H9 (cell line): Measurements from ENCODE around the gene USH2A. TPM values are rescaled to one million over a fixed set of nuclear protein-coding genes. Genes with fewer than 3 reads are reported as not detected.

Source experiments
- DNase-seq: peaks from one replicate; pipeline ENCODE4 v3.0.0-alpha.2; 2017
- H2AFZ ChIP-seq: one replicate; pipeline ENCODE4 v1.6.1; 2013; ENCODE audit warnings: mild to moderate bottlenecking, low read length, control low read depth, moderate library complexity
- H2AK5ac ChIP-seq: 2 replicates; pipeline ENCODE4 v1.6.1; 2013; ENCODE audit warnings: low read length, control low read depth, mixed read lengths; ENCODE audit not compliant: insufficient read length
- H2BK120ac ChIP-seq: one replicate; pipeline ENCODE4 v1.6.1; 2013; ENCODE audit warnings: low read depth, mild to moderate bottlenecking, low read length, control low read depth, inconsistent platforms; ENCODE audit not compliant: poor library complexity, severe bottlenecking
- H2BK12ac ChIP-seq: 2 replicates; pipeline ENCODE4 v1.6.1; 2013; ENCODE audit warnings: low read length, control low read depth, mixed read lengths, low read depth; ENCODE audit not compliant: insufficient read length
- H2BK15ac ChIP-seq: 2 replicates; pipeline ENCODE4 v1.6.1; 2013; ENCODE audit warnings: low read depth, low read length, control low read depth
- H2BK20ac ChIP-seq: one replicate; pipeline ENCODE4 v1.6.1; 2013; ENCODE audit warnings: low read depth, mild to moderate bottlenecking, low read length, control low read depth, inconsistent platforms; ENCODE audit not compliant: poor library complexity, severe bottlenecking
- H2BK5ac ChIP-seq: 2 replicates; pipeline ENCODE4 v1.6.1; 2013; ENCODE audit warnings: low read length, control low read depth, mixed read lengths; ENCODE audit not compliant: insufficient read length
- H3K14ac ChIP-seq: 2 replicates; pipeline ENCODE4 v1.6.1; 2013; ENCODE audit warnings: low read length, control low read depth; ENCODE audit not compliant: insufficient read depth
- H3K18ac ChIP-seq: 2 replicates; pipeline ENCODE4 v1.6.1; 2013; ENCODE audit warnings: low read depth, mild to moderate bottlenecking, mixed read lengths, low read length, control low read depth; ENCODE audit not compliant: insufficient read length
- H3K23ac ChIP-seq: 2 replicates; pipeline ENCODE4 v1.6.1; 2013; ENCODE audit warnings: low read length, control low read depth, mixed read lengths, low read depth; ENCODE audit not compliant: insufficient read length
- H3K23me2 ChIP-seq: 2 replicates; pipeline ENCODE4 v1.6.1; 2013; ENCODE audit warnings: low read depth, mild to moderate bottlenecking, mixed read lengths, low read length, control low read depth; ENCODE audit not compliant: insufficient read length, poor library complexity, severe bottlenecking
- H3K27ac ChIP-seq: 2 replicates; pipeline ENCODE4 v1.5.1; 2013; ENCODE audit warnings: low read length, control low read depth, mixed read lengths, low read depth; ENCODE audit not compliant: insufficient read length
- H3K27me3 ChIP-seq: 2 replicates; pipeline ENCODE4 v1.6.1; 2013; ENCODE audit warnings: low read length, control low read depth, inconsistent platforms; ENCODE audit not compliant: insufficient read depth
- H3K4ac ChIP-seq: 2 replicates; pipeline ENCODE4 v1.6.1; 2013; ENCODE audit warnings: low read depth, mild to moderate bottlenecking, control low read depth, inconsistent platforms, low read length, moderate library complexity
- H3K4me1 ChIP-seq: 2 replicates; pipeline ENCODE4 v1.6.1; 2013; ENCODE audit warnings: low read length, control low read depth, inconsistent platforms; ENCODE audit not compliant: insufficient read depth
- H3K4me2 ChIP-seq: 2 replicates; pipeline ENCODE4 v1.6.1; 2013; ENCODE audit warnings: low read length, control low read depth, mixed read lengths; ENCODE audit not compliant: insufficient read length, insufficient read depth
- H3K56ac ChIP-seq: 2 replicates; pipeline ENCODE4 v1.6.1; 2013; ENCODE audit warnings: low read depth, mild to moderate bottlenecking, mixed read lengths, low read length, control low read depth; ENCODE audit not compliant: insufficient read length
- H3K79me1 ChIP-seq: 2 replicates; pipeline ENCODE4 v1.6.1; 2013; ENCODE audit warnings: low read depth, mild to moderate bottlenecking, moderate library complexity, low read length, control low read depth, inconsistent platforms; ENCODE audit not compliant: insufficient read depth, poor library complexity, severe bottlenecking
- H3K79me2 ChIP-seq: 2 replicates; pipeline ENCODE4 v1.6.1; 2013; ENCODE audit warnings: low read length, control low read depth, inconsistent platforms; ENCODE audit not compliant: insufficient read depth
- H3K9ac ChIP-seq: 2 replicates; pipeline ENCODE4 v1.6.1; 2013; ENCODE audit warnings: low read length, control low read depth, mixed read lengths; ENCODE audit not compliant: insufficient read length; ENCODE audit errors: extremely low read depth
- H3K9me3 ChIP-seq: one replicate; pipeline ENCODE4 v1.6.1; 2013; ENCODE audit warnings: low read depth, low read length, inconsistent platforms; ENCODE audit not compliant: control insufficient read depth
- H3T11ph ChIP-seq: one replicate; pipeline ENCODE4 v1.6.1; 2013; ENCODE audit warnings: mild to moderate bottlenecking, low read length, control low read depth, inconsistent platforms
- H4K20me1 ChIP-seq: one replicate; pipeline ENCODE4 v1.6.1; 2013; ENCODE audit not compliant: control insufficient read depth, insufficient read length, insufficient read depth
- H4K5ac ChIP-seq: 2 replicates; pipeline ENCODE4 v1.6.1; 2013; ENCODE audit warnings: low read depth, mild to moderate bottlenecking, mixed read lengths, low read length, control low read depth; ENCODE audit not compliant: insufficient read length
- H4K8ac ChIP-seq: replicated peaks from 2 replicates; pipeline ENCODE4 v1.6.1; 2013; ENCODE audit warnings: low read length, control low read depth, mixed read lengths, low read depth; ENCODE audit not compliant: insufficient read length
- H4K91ac ChIP-seq: 2 replicates; pipeline ENCODE4 v1.6.1; 2013; ENCODE audit warnings: low read depth, mild to moderate bottlenecking, moderate library complexity, mixed read lengths, low read length, control low read depth; ENCODE audit not compliant: insufficient read length
- H3K27ac Mint-ChIP-seq, 3 experiments: 2 replicates in 2 of 3; 3 replicates in 1 of 3; pipeline ENCODE4 v1.8.0; 2020 to 2021; ENCODE audit warnings: mixed read lengths in 3 of 3, mild to moderate bottlenecking in 1 of 3, moderate library complexity in 1 of 3
- H3K27me3 Mint-ChIP-seq: 2 replicates; pipeline ENCODE4 v1.8.0; 2021; ENCODE audit warnings: low read depth, mild to moderate bottlenecking, moderate library complexity, mixed read lengths
- H3K36me3 Mint-ChIP-seq, 3 experiments: 2 replicates in 2 of 3; 3 replicates in 1 of 3; pipeline ENCODE4 v1.8.0; 2020 to 2021; ENCODE audit warnings: low read depth in 3 of 3, mixed read lengths in 3 of 3; ENCODE audit not compliant: insufficient read depth in 1 of 3
- H3K4me1 Mint-ChIP-seq, 2 experiments: 2 replicates each; pipeline ENCODE4 v1.8.0; 2020; ENCODE audit warnings: mixed read lengths in 2 of 2
- H3K4me3 Mint-ChIP-seq, 2 experiments: 2 replicates in 1 of 2; 3 replicates in 1 of 2; pipeline ENCODE4 v1.8.0; 2020 to 2021; ENCODE audit warnings: mild to moderate bottlenecking in 2 of 2, mixed read lengths in 2 of 2, moderate library complexity in 1 of 2
- H3K9me3 Mint-ChIP-seq, 2 experiments: 2 replicates in 1 of 2; 3 replicates in 1 of 2; pipeline ENCODE4 v1.8.0; 2020; ENCODE audit warnings: mild to moderate bottlenecking in 2 of 2, mixed read lengths in 2 of 2, moderate library complexity in 1 of 2
- WGBS: extraction: QIAGEN DNeasy Blood & Tissue Kit; methylation state at CpG from one replicate; pipeline ENCODE4 v1.1.7; 2013; ENCODE audit warnings: missing lambda C conversion rate, low lambda C conversion rate, mixed read lengths; ENCODE audit not compliant: insufficient read length; ENCODE audit errors: extremely low coverage; 5-methylcytosine and 5-hydroxymethylcytosine counted together
- total RNA-seq: library from RNA; stranded (reverse); gene quantifications from 2 replicates; pipeline ENCODE4 v1.2.1, GENCODE V29; 2021
- TF ChIP-seq, protein P1 (sequence below): fragments of 200-600 bp; sonication (generic); conservative IDR thresholded peaks from 3 replicates; pipeline ENCODE4 v1.8.0; 2021; ENCODE audit warnings: antibody characterized with exemption, mild to moderate bottlenecking

The USH2A gene
- total RNA-seq, 1 experiment from 2014 or later, result 0.11 TPM

DNA sequence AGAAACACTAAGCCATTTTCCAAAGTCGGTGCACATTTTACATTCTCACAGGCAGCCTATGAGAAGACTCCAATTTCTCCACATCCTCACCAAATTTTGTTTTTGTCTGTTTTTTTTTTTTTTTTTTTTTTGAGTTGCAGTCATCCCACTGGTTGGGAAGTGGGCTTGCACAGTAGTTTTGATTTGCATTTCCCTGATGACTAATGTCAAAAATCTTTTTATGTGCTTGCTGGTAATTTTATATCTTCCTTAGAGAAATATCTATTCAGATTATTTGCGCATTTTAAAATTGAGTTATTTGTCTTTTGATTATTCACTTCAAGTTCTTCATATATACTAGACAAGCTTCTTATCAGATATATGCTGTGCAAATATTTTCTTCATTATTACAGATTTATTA is 141.5 kb downstream of the USH2A start:
- Histone ChIP-seq H2AFZ (no peak overlapping the region), H3K27me3 (no peaks in the 10 kb centered on the region), H4K8ac (no peak overlapping the region), H3K79me2 (no peaks in the 10 kb centered on the region), H3K18ac (no peak overlapping the region), H3K4ac (no peak overlapping the region), H2AK5ac (no peak overlapping the region), H3K56ac (no peak overlapping the region), H2BK120ac (no peak overlapping the region), H3K9me3 (peaks cover 5% of the 10 kb centered on the region), H3K9ac (no peak overlapping the region), H3K4me1 (no peaks in the 10 kb centered on the region), H4K91ac (no peak overlapping the region), H2BK12ac (no peak overlapping the region), H2BK15ac (no peak overlapping the region), H3K27ac (no peak overlapping the region), H4K5ac (no peak overlapping the region), H2BK20ac (no peak overlapping the region), H3K23ac (no peak overlapping the region), H4K20me1 (no peaks in the 10 kb centered on the region), H2BK5ac (no peak overlapping the region), H3K4me2 (no peak overlapping the region), H3K79me1 (no peaks in the 10 kb centered on the region), H3K14ac (no peak overlapping the region), H3T11ph (no peak overlapping the region), H3K23me2 (no peaks in the 10 kb centered on the region)
- no peak for DNase-seq
- H3K9me3 Mint-ChIP-seq, result peaks cover 22 to 23% of the 10 kb centered on the region in 2 experiments
- no peaks in the 10 kb centered on the region for H3K4me1 Mint-ChIP-seq
- H3K36me3 Mint-ChIP-seq, result peaks cover 9 to 24% (median 20%) of the 10 kb centered on the region in 3 experiments
- WGBS, result no CpG with 5 or more reads among the region's 2 CpGs
- H3K27me3 Mint-ChIP-seq, result peaks cover 1% of the 10 kb centered on the region; the same call in 1 of the 2 replicates
- no peak overlapping the region for H3K27ac Mint-ChIP-seq
- no peak overlapping the region for H3K4me3 Mint-ChIP-seq
- TF ChIP-seq, protein P1, sequence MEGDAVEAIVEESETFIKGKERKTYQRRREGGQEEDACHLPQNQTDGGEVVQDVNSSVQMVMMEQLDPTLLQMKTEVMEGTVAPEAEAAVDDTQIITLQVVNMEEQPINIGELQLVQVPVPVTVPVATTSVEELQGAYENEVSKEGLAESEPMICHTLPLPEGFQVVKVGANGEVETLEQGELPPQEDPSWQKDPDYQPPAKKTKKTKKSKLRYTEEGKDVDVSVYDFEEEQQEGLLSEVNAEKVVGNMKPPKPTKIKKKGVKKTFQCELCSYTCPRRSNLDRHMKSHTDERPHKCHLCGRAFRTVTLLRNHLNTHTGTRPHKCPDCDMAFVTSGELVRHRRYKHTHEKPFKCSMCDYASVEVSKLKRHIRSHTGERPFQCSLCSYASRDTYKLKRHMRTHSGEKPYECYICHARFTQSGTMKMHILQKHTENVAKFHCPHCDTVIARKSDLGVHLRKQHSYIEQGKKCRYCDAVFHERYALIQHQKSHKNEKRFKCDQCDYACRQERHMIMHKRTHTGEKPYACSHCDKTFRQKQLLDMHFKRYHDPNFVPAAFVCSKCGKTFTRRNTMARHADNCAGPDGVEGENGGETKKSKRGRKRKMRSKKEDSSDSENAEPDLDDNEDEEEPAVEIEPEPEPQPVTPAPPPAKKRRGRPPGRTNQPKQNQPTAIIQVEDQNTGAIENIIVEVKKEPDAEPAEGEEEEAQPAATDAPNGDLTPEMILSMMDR, result no peak
